ENCODE measurements around the gene GPR180. TPM values are rescaled to one million over a fixed set of nuclear protein-coding genes. Genes with fewer than 3 reads are reported as not detected.

GPR180 gene
- total and polyA plus RNA-seq, 2 of the 13 experiments (the other 11 are each of a cell fraction or from before 2014, with no cell fraction given): not detected

GRCh38 chr13:94660695-94661326 lies 59.2 kb downstream of the GPR180 start (continued):
- TF ChIP-seq, protein P1, sequence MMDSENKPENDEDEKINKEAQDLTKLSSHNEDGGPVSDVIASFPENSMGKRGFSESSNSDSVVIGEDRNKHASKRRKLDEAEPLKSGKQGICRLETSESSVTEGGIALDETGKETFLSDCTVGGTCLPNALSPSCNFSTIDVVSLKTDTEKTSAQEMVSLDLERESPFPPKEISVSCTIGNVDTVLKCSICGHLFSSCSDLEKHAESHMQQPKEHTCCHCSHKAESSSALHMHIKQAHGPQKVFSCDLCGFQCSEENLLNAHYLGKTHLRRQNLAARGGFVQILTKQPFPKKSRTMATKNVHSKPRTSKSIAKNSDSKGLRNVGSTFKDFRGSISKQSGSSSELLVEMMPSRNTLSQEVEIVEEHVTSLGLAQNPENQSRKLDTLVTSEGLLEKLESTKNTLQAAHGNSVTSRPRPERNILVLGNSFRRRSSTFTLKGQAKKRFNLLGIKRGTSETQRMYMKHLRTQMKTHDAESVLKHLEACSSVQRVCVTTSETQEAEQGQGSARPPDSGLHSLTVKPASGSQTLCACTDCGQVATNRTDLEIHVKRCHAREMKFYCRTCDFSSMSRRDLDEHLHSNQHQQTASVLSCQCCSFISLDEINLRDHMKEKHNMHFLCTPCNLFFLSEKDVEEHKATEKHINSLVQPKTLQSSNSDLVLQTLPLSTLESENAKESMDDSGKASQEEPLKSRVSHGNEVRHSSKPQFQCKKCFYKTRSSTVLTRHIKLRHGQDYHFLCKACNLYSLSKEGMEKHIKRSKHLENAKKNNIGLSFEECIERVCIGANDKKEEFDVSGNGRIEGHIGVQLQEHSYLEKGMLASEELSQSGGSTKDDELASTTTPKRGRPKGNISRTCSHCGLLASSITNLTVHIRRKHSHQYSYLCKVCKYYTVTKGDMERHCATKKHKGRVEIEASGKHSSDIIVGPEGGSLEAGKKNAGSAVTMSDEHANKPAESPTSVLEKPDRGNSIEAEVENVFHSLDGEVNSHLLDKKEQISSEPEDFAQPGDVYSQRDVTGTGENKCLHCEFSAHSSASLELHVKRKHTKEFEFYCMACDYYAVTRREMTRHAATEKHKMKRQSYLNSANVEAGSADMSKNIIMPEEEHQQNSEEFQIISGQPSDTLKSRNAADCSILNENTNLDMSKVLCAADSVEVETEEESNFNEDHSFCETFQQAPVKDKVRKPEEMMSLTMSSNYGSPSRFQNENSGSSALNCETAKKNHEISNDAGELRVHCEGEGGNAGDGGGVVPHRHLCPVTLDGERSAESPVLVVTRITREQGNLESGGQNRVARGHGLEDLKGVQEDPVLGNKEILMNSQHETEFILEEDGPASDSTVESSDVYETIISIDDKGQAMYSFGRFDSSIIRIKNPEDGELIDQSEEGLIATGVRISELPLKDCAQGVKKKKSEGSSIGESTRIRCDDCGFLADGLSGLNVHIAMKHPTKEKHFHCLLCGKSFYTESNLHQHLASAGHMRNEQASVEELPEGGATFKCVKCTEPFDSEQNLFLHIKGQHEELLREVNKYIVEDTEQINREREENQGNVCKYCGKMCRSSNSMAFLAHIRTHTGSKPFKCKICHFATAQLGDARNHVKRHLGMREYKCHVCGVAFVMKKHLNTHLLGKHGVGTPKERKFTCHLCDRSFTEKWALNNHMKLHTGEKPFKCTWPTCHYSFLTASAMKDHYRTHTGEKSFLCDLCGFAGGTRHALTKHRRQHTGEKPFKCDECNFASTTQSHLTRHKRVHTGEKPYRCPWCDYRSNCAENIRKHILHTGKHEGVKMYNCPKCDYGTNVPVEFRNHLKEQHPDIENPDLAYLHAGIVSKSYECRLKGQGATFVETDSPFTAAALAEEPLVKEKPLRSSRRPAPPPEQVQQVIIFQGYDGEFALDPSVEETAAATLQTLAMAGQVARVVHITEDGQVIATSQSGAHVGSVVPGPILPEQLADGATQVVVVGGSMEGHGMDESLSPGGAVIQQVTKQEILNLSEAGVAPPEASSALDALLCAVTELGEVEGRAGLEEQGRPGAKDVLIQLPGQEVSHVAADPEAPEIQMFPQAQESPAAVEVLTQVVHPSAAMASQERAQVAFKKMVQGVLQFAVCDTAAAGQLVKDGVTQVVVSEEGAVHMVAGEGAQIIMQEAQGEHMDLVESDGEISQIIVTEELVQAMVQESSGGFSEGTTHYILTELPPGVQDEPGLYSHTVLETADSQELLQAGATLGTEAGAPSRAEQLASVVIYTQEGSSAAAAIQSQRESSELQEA (CRISPR knock-in tag; IDR thresholded peaks at IDR 0.05; ENCODE audit: not compliant biosample characterization): no peak
- no peak for TF ChIP-seq ZEB1 (IDR thresholded peaks at IDR 0.05; ENCODE audit: insufficient replicate concordance, low read depth)
- TF ChIP-seq, protein P2, sequence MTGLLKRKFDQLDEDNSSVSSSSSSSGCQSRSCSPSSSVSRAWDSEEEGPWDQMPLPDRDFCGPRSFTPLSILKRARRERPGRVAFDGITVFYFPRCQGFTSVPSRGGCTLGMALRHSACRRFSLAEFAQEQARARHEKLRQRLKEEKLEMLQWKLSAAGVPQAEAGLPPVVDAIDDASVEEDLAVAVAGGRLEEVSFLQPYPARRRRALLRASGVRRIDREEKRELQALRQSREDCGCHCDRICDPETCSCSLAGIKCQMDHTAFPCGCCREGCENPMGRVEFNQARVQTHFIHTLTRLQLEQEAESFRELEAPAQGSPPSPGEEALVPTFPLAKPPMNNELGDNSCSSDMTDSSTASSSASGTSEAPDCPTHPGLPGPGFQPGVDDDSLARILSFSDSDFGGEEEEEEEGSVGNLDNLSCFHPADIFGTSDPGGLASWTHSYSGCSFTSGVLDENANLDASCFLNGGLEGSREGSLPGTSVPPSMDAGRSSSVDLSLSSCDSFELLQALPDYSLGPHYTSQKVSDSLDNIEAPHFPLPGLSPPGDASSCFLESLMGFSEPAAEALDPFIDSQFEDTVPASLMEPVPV (CRISPR knock-in tag; IDR thresholded peaks at IDR 0.05): no peak
- TF ChIP-seq, protein P3, sequence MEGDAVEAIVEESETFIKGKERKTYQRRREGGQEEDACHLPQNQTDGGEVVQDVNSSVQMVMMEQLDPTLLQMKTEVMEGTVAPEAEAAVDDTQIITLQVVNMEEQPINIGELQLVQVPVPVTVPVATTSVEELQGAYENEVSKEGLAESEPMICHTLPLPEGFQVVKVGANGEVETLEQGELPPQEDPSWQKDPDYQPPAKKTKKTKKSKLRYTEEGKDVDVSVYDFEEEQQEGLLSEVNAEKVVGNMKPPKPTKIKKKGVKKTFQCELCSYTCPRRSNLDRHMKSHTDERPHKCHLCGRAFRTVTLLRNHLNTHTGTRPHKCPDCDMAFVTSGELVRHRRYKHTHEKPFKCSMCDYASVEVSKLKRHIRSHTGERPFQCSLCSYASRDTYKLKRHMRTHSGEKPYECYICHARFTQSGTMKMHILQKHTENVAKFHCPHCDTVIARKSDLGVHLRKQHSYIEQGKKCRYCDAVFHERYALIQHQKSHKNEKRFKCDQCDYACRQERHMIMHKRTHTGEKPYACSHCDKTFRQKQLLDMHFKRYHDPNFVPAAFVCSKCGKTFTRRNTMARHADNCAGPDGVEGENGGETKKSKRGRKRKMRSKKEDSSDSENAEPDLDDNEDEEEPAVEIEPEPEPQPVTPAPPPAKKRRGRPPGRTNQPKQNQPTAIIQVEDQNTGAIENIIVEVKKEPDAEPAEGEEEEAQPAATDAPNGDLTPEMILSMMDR (CRISPR knock-in tag; IDR thresholded peaks at IDR 0.05): 0 out of 2 replicates have a peak, but pooled peaks have one; percentile 15
- no peak for TF ChIP-seq ETV5 (CRISPR knock-in tag; IDR thresholded peaks at IDR 0.05; ENCODE audit: borderline replicate concordance)
- TF ChIP-seq SNRNP70 (IDR thresholded peaks at IDR 0.05; ENCODE audit: low read depth, low read length): no peak
- TF ChIP-seq DNMT1 (CRISPR knock-in tag; IDR thresholded peaks at IDR 0.05): no peak
